Muscle of arm (tissue), 14 donors: ENCODE data around the gene MTMR2. TPM values are rescaled to one million over a fixed set of nuclear protein-coding genes. Genes with fewer than 3 reads are reported as not detected.

ENCODE experiments used
- DNase-seq: peaks from one replicate; pipeline ENCODE4 v3.0.0-alpha.2; 2013
- long read RNA-seq, 11 donors: transcript quantifications; one replicate each; lab custom pipeline, GENCODE V29; 2026
- polyA plus RNA-seq, 12 donors: library from polyadenylated mRNA; unstranded; fragments of 120-200 nt; gene quantifications; one replicate each; pipeline ENCODE4 v1.2.1, GENCODE V29; 2013; ENCODE audit not compliant: insufficient read length in 12 of 12

The MTMR2 gene
- 10 to 100 TPM in 11 of 12 donors, not detected in 1; 25.5 to 32.6 (median 29.7) TPM for polyA plus RNA-seq
- long read RNA-seq, donor 1, full-length matches to known transcripts, result 4 of 4 reads
- long read RNA-seq, donor 1, partial matches to known transcripts, result 0 of 4 reads
- long read RNA-seq, donor 1, other reads (novel, unspliced or antisense), result 0 of 4 reads
- long read RNA-seq, donor 2, full-length matches to known transcripts, result 10 of 10 reads
- long read RNA-seq, donor 2, partial matches to known transcripts, result 0 of 10 reads
- long read RNA-seq, donor 2, other reads (novel, unspliced or antisense), result 0 of 10 reads
- long read RNA-seq, donor 3, full-length matches to known transcripts, result 1 of 1 reads
- long read RNA-seq, donor 3, partial matches to known transcripts, result 0 of 1 reads
- long read RNA-seq, donor 3, other reads (novel, unspliced or antisense), result 0 of 1 reads
- long read RNA-seq, donor 4, full-length matches to known transcripts, result 1 of 1 reads
- long read RNA-seq, donor 4, partial matches to known transcripts, result 0 of 1 reads
- long read RNA-seq, donor 4, other reads (novel, unspliced or antisense), result 0 of 1 reads
- long read RNA-seq, donor 5, result 0 reads
- long read RNA-seq, donor 6, full-length matches to known transcripts, result 1 of 7 reads
- long read RNA-seq, donor 6, partial matches to known transcripts, result 6 of 7 reads
- long read RNA-seq, donor 6, other reads (novel, unspliced or antisense), result 0 of 7 reads
- long read RNA-seq, donor 7, full-length matches to known transcripts, result 5 of 5 reads
- long read RNA-seq, donor 7, partial matches to known transcripts, result 0 of 5 reads
- long read RNA-seq, donor 7, other reads (novel, unspliced or antisense), result 0 of 5 reads
- long read RNA-seq, donor 8, full-length matches to known transcripts, result 5 of 5 reads
- long read RNA-seq, donor 8, partial matches to known transcripts, result 0 of 5 reads
- long read RNA-seq, donor 8, other reads (novel, unspliced or antisense), result 0 of 5 reads
- long read RNA-seq, donor 9, partial matches to known transcripts, result 0 of 1 reads
- long read RNA-seq, donor 9, other reads (novel, unspliced or antisense), result 0 of 1 reads
- long read RNA-seq, donor 10, full-length matches to known transcripts, result 2 of 2 reads
- long read RNA-seq, donor 10, partial matches to known transcripts, result 0 of 2 reads
- long read RNA-seq, donor 10, other reads (novel, unspliced or antisense), result 0 of 2 reads
- long read RNA-seq, donor 11, full-length matches to known transcripts, result 5 of 5 reads
- long read RNA-seq, donor 11, partial matches to known transcripts, result 0 of 5 reads
- long read RNA-seq, donor 11, other reads (novel, unspliced or antisense), result 0 of 5 reads

- DNase-seq, result peak; percentile 88
These were observed at the start of gene MTMR2 for GRCh38 chr11:95923728-95924413. Gene MTMR2, minus strand, starts transcription at chr11:95924107. Its CDS starts 153 bp downstream, at chr11:95923954.

DNA sequence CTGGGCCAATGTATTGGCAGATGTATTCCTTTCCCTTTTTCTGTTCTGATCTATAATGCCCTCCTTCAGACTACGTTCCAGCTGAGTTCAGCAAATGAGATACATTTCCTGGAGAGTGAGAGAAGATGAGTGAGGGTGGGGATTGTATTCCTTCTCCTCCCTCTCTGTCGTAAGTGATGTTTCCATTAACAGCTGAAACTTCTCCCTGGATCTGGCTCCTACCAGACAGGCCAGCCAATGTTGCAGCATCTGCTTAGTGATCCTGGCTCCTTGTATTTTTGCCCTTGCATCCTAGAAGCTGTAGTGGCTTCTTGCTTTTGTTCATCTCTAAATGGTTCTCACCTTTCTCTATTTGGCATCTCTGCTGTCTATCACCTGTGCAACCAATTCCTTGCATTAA is 48.2 kb upstream of the MTMR2 start:
- DNase-seq, result peak; percentile 17

DNA sequence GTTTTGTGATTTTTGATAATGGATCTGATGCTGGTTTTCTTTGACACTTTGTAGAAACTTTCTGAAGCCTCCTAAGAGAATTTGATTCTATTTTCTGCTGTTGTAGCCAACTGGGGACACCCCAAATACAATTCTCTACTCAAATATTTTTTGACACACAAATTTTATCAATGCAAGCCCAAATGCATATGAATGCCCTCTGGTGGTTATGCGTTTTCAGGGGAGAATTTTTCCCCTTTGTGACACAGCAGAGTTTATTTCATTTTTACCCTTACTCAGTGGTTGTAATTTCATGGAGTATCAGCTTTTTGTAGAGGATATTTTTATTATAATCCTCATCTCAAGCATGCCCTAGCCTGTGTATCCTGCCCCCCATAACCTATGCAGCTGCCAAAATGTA is 44.7 kb upstream of the MTMR2 start:
- DNase-seq, result no peak

GRCh38 chr11:95964281-95964680 is 40.4 kb upstream of the MTMR2 start:
- no peak for DNase-seq

GRCh38 chr11:95961758-95962157 is 37.9 kb upstream of the MTMR2 start:
- no peak for DNase-seq

GRCh38 chr11:95950905-95951304 is 27.0 kb upstream of the MTMR2 start:
- DNase-seq, result no peak

DNA sequence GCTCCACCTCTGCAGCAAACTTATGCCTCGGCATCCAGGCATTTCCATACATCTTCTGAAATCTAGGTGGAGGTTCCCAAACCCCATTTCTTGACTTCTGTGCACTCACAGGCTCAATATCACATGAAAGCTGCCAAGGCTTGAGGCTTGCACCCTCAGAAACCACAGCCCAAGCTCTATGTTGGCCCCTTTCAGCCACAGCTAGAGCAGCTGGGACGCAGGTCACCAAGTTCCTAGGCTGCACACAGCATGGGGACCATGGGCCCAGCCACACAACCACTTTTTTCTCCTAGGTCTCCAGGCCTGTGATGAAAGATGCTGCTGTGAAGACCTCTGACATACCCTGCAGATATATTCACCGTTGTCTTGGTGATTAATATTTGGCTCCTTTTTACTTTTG is 24.7 kb upstream of the MTMR2 start:
- no peak for DNase-seq

- DNase-seq, result no peak
These were observed 20.7 kb upstream of the MTMR2 start for GRCh38 chr11:95944623-95945022.

GRCh38 chr11:95943546-95943945 is 19.6 kb upstream of the MTMR2 start:
- DNase-seq, result no peak

- no peak for DNase-seq
These were observed 15.2 kb upstream of the MTMR2 start for GRCh38 chr11:95939091-95939490.

DNA sequence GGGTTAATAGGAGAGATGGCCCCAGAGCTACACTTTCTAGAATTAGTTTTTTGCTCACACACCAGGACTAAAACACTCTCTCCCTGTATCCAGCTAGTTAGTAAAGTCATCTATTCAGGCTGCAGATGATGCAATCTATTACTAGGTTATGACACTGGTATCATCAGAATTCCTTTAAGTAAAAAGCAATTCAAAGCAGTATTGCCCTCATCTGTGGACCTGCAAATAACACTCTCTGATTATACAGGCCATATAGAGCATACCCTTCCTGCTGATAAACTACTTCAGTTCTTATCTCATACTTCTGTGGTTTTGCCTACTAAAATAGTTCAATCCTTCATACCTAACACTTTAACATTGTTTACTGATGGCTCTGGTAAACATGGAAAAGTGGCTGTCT is 13.5 kb upstream of the MTMR2 start:
- DNase-seq, result no peak

- DNase-seq, result no peak
These were observed 9.7 kb upstream of the MTMR2 start for GRCh38 chr11:95933594-95933993.

DNA sequence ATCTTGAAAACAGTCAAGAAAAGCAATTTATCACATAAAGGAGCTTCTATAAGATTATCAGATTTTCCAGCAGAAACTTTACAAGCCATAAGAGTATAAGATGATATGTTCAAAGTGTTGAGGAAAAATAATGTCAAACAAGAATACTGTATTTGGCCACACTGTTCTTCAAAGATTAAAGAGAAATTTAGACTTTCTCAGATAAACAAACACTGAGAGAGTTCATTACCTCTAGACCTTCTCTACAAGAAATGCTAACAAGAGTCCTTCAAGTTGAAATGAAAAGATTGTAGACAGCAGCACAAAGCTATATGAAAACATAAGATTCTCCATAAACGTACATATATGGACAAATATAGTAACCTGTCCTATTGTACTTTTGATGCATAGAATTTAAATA is 8.0 kb upstream of the MTMR2 start:
- no peak for DNase-seq

- no peak for DNase-seq
These were observed 7.0 kb upstream of the MTMR2 start for GRCh38 chr11:95930948-95931347.

DNA sequence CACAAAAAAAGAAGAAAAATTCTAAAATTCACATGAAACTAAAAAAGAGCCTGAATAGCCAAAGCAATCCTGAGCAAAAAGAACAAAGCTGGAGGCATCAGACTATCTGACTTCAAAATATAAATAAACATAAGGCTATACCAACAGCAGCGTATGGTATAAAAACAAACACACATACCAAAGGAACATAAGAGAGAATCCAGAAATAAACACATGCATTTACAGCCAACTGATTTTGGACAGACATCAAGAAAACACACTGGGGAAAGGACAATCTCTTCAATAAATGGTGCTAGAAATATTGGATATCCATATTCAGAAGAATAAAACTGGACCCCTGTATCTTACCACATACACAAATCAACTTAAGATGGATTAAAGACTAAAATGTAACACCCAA is 2.8 kb upstream of the MTMR2 start:
- no peak for DNase-seq

DNA sequence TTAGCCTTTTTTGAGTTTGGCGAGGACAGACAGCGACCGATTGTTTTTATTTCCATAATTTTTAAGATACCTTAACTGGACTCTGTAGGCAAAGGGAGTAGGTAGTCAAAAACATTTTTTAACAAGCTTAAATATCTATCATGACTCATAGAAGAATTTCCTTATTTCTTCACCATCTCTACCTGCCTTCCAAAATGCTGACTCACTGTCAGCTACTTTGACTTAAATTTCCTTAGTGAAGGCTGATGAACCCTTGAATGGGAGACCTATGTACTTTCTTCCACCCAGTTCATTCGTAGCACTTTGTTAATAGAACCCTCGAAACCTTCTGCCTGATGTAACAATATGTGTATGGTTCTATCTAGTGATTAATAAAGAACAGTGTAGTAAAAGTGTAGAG is 1.1 kb upstream of the MTMR2 start:
- no peak for DNase-seq

DNA sequence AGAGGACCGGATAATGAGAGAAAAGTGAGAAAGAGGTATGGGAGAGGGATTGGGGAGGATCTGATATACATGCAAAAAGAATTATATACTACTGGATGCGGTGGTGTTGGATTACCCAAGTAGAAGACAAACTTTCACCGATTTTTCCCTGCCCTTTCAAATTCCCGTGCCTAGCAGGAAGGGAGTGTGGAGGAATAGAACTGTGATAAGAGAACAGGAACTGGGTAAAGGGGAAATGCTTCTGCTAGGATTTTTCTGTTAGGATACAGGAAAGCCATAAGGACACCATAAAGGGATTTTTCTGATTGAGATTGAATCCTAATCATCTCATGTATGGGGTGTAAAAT is 480 bp upstream of the MTMR2 start:
- no peak for DNase-seq

- DNase-seq, result no peak
These were observed 524 bp downstream of the MTMR2 start for GRCh38 chr11:95923439-95923727.

DNA sequence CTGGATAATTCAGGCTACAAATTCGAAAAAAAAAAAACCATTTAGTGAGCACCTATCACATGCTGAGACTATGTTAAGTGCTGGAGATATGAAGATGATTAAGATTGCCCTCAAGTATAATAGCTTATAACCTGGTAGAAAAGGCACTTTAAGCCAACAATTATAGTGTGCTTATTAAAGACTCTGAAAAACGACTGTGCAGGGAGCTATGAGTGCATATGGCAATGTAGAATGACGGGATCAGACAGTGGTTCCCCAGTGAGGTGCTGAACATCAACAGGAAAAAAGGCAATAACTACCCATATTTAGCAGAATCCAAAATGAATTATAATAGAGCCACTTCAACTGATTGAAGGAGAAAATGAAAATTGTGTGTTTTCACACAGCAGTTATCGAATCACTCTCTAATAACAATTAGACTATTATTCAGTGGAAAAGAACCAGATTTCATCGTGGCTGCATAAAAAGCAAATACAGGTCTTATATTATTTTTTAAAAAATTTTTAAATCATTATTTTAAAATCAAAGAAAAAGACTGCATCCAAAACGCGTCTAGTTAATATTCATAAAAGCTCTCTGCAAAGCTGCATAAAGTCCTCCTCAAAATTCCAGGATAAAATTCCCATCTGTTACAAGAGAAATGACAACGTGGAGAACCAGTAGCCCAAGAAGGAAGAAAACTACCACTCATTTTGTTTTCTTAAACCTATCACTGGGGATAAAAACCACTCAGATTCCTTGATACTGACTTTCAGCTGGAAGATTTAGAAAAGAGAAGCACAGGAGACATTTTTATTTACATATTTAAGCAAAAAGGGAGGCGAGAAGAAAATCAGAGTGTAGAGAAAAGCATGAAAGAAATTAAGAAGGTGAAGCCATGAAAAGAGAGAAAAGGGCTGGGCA is 1.1 kb downstream of the MTMR2 start:
- peak; percentile 20 for DNase-seq

DNA sequence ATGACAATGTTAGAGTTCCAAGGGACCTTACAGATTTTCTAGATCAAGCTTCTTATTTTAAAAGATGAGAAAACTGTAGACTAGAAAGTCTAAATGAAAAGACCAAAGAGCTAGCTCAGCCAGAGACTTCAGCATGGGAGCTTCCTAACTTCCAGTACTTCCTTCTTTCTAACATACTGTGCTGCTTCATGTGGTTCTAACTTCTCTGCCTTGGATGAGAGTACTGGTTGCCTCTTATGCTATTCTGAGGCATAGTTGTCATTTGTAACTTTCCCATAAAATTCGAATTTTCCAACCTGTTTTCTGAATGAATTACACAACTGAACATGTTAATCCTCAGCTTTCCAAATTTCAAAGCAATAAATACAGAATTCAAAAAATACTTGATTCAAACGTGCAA is 1.8 kb downstream of the MTMR2 start:
- no peak for DNase-seq
